Uterus (tissue), 4 donors: Measurements from ENCODE around the gene CRYBA4. TPM values are rescaled to one million over a fixed set of nuclear protein-coding genes. Genes with fewer than 3 reads are reported as not detected.

Experiments used
- DNase-seq, 2 donors: peaks; one replicate each; pipeline ENCODE4 v3.0.0-alpha.2; 2019 to 2020
- H3K27ac ChIP-seq, 2 donors: fragments of 200-600 bp; sonication (generic); 1 replicate in 1 of 2; 2 replicates in 1 of 2; pipeline ENCODE4 v1.5.1; 2016 to 2018
- H3K27me3 ChIP-seq, 2 donors: fragments of 200-600 bp; sonication (generic); one replicate each; pipeline ENCODE4 v1.5.1; 2018 to 2019; ENCODE audit warnings: control low read depth in 1 of 2
- H3K36me3 ChIP-seq, 2 donors: fragments of 200-600 bp; sonication (generic); one replicate each; pipeline ENCODE4 v1.5.1; 2019; ENCODE audit warnings: control low read depth in 1 of 2
- H3K4me1 ChIP-seq, 2 donors: fragments of 200-600 bp; sonication (generic); one replicate each; pipeline ENCODE4 v1.5.1; 2018 to 2019; ENCODE audit warnings: control low read depth in 1 of 2
- H3K4me3 ChIP-seq, 2 donors: fragments of 200-600 bp; sonication (generic); 1 replicate in 1 of 2; 2 replicates in 1 of 2; pipeline ENCODE4 v1.5.1; 2018 to 2019; ENCODE audit warnings: mild to moderate bottlenecking in 1 of 2
- H3K9me3 ChIP-seq, 2 donors: fragments of 200-600 bp; sonication (generic); one replicate each; pipeline ENCODE4 v1.5.1; 2019; ENCODE audit warnings: control low read depth in 1 of 2
- CTCF ChIP-seq, 4 experiments: fragments of 200-600 bp in 2 of 4; fragments of 450-650 bp in 2 of 4; sonication (generic) in 2 of 4; IDR thresholded peaks; one replicate each; pipeline ENCODE4 v1.5.1; 2016 to 2019; ENCODE audit warnings: antibody characterized with exemption in 4 of 4, mild to moderate bottlenecking in 2 of 4, moderate library complexity in 1 of 4
- POLR2A ChIP-seq, 2 donors: fragments of 450-650 bp; IDR thresholded peaks; one replicate each; pipeline ENCODE4 v1.6.1; 2016; ENCODE audit warnings: antibody characterized with exemption in 2 of 2, mild to moderate bottlenecking in 1 of 2, moderate library complexity in 1 of 2
- intact Hi-C: fragments of 100-400 bp; cut with DNase I; formaldehyde crosslinking; loops from one replicate; pipeline ENCODE4 v1.15.1; 2023; ENCODE audit warnings: low total_unique reads
- total RNA-seq, 4 donors: library from RNA; depleted of rRNA in 3 of 4; stranded (reverse); fragments of >200 nt in 3 of 4; gene quantifications; one replicate each; pipeline versions ENCODE4 v1.1.0 to v1.2.4, GENCODE V29; 2014 to 2023
- donor health status: DM: yes; HTN: yes; CAD: no.

The CRYBA4 gene
- total RNA-seq: not detected

GRCh38 chr22:26621663-26622062 is at the start of gene CRYBA4:
Gene CRYBA4 (plus strand): TSS chr22:26621963. CDS start chr22:26622597, 634 bp downstream.
- H3K4me1 ChIP-seq: no peaks in the 10 kb centered on the region
- DNase-seq: no peak
- H3K36me3 ChIP-seq: no peaks in the 10 kb centered on the region
- no peaks in the 10 kb centered on the region for H3K27me3 ChIP-seq
- H3K4me3 ChIP-seq: no peak within 1 kb of the TSS
- intact Hi-C loops: no loop called here
- TF ChIP-seq POLR2A (IDR thresholded peaks at IDR 0.05): no peak
- TF ChIP-seq CTCF (IDR thresholded peaks at IDR 0.05): no peak
- no peak within 1 kb of the TSS for H3K27ac ChIP-seq
- H3K9me3 ChIP-seq: no peaks in the 10 kb centered on the region

GRCh38 chr22:26573026-26573662 is 48.6 kb upstream of the CRYBA4 start:
- Histone ChIP-seq H3K36me3 (no peaks in the 10 kb centered on the region), H3K9me3 (no peaks in the 10 kb centered on the region), H3K4me1 (no peaks in the 10 kb centered on the region), H3K4me3 (no peak overlapping the region), H3K27ac (peak overlapping the region; percentile 35 to 44), H3K27me3 (no peaks in the 10 kb centered on the region)
- TF ChIP-seq POLR2A (IDR thresholded peaks at IDR 0.05) (no peak), CTCF (IDR thresholded peaks at IDR 0.05) (no peak)
- DNase-seq: peak in 1 of 2 donors; percentile 51
- intact Hi-C loops: no loop called here

- H3K4me3 ChIP-seq: no peak overlapping the region
- no peak for DNase-seq
- no peaks in the 10 kb centered on the region for H3K9me3 ChIP-seq
- no peaks in the 10 kb centered on the region for H3K36me3 ChIP-seq
- peak overlapping the region in 1 of 2 donors; percentile 35 for H3K27ac ChIP-seq
- H3K27me3 ChIP-seq: no peaks in the 10 kb centered on the region
- intact Hi-C loops: no loop called here
- TF ChIP-seq CTCF (IDR thresholded peaks at IDR 0.05) (no peak), POLR2A (IDR thresholded peaks at IDR 0.05) (no peak)
- H3K4me1 ChIP-seq: no peaks in the 10 kb centered on the region
Measured at GRCh38 chr22:26574001-26574723, 47.6 kb upstream of the CRYBA4 start.

- Histone ChIP-seq H3K4me3 (no peak overlapping the region), H3K9me3 (no peaks in the 10 kb centered on the region), H3K36me3 (no peaks in the 10 kb centered on the region), H3K4me1 (no peaks in the 10 kb centered on the region), H3K27me3 (no peaks in the 10 kb centered on the region), H3K27ac (no peak overlapping the region)
- intact Hi-C loops: no loop called here
- TF ChIP-seq CTCF (IDR thresholded peaks at IDR 0.05): no peak
- TF ChIP-seq POLR2A (IDR thresholded peaks at IDR 0.05): no peak
- DNase-seq: no peak
Measured at GRCh38 chr22:26576026-26576680, 45.6 kb upstream of the CRYBA4 start.

GRCh38 chr22:26577081-26577480 is 44.7 kb upstream of the CRYBA4 start:
- intact Hi-C loops: no loop called here

More at GRCh38 chr22:26577081-26577480, 44.7 kb upstream of the CRYBA4 start:
- TF ChIP-seq POLR2A (IDR thresholded peaks at IDR 0.05) (no peak), CTCF (IDR thresholded peaks at IDR 0.05) (no peak)
- Histone ChIP-seq H3K4me1 (no peaks in the 10 kb centered on the region), H3K27ac (no peak overlapping the region), H3K36me3 (no peaks in the 10 kb centered on the region), H3K9me3 (no peaks in the 10 kb centered on the region), H3K4me3 (no peak overlapping the region), H3K27me3 (no peaks in the 10 kb centered on the region)
- DNase-seq: no peak
